Motor neuron (in vitro differentiated cells): ENCODE measurements around the gene ARSG. TPM values are rescaled to one million over a fixed set of nuclear protein-coding genes. Genes with fewer than 3 reads are reported as not detected.

ENCODE experiments used
- ATAC-seq, 8 experiments: fragments of 200-7000 bp; cut with Tn5 transposase; replicated peaks in 6 of 8; 2 replicates each; pipeline ENCODE4 v1.8.0; 2021; ENCODE audit warnings: mild to moderate bottlenecking in 8 of 8, moderate library complexity in 8 of 8
- H3K27ac ChIP-seq, 2 donors: fragments of 250-450 bp; sonication (Bioruptor Pico); 2 replicates each; pipeline ENCODE4 v1.9.0; 2021; ENCODE audit warnings: antibody characterized with exemption in 2 of 2, mild to moderate bottlenecking in 2 of 2, moderate library complexity in 1 of 2
- H3K4me1 ChIP-seq, 2 donors: fragments of 250-450 bp; sonication (Bioruptor Pico); replicated peaks in 1 of 2; 2 replicates each; pipeline ENCODE4 v1.6.1; 2021; ENCODE audit warnings: antibody characterized with exemption in 2 of 2, mild to moderate bottlenecking in 2 of 2, moderate library complexity in 1 of 2
- H3K4me3 ChIP-seq, 5 donors: fragments of 250-450 bp; sonication (Bioruptor Pico); 2 replicates each; pipeline ENCODE4 v1.9.0; 2021; ENCODE audit warnings: antibody characterized with exemption in 5 of 5, mild to moderate bottlenecking in 5 of 5, moderate library complexity in 4 of 5
- WGBS, 10 experiments: fragments of 450-650 bp; shearing (Covaris generic); methylation state at CpG; one replicate each; pipeline ENCODE4 v1.0.0; 2022; 5-methylcytosine and 5-hydroxymethylcytosine counted together
- in situ Hi-C, 9 experiments: fragments of 400-800 bp; cut with MboI; loops; one replicate each; pipeline ENCODE4 v1.15.0; 2021; ENCODE audit warnings: low sequenced_read_pairs in 9 of 9, low pct_unique_long_range_greater_than_20kb in 2 of 9; ENCODE audit not compliant: unreplicated experiment in 9 of 9
- total RNA-seq, 8 experiments: library from RNA; unstranded; fragments of 300-600 nt; gene quantifications; 2 replicates each; pipeline versions ENCODE4 v1.2.3 to v1.2.4, GENCODE V29; 2022

ARSG gene
- total RNA-seq, 8 experiments from 2014 or later: 6.9 to 36.5 (median 12.6) TPM

DNA sequence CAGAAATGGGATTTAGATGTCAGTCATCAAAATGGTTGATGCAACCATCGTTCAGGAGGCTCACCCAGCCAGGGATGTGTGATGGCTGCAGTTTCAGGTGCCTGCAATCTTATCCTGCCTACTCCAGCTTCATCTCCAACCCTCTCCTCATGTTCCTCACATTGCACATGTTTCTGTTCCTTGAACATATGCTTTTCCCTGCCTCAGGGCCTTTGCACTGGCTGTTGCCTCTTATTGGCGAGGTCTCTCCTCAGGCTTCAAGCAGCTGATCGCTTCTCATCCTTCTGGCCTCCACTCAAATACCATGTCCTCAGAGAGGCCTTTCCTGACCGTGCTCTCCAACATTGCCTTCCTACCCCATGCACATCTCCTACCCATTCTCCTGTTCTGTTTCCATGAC lies 24.6 kb downstream of the ARSG start:
- Histone ChIP-seq H3K4me3 (no peak overlapping the region), H3K4me1 (peaks cover 45 to 57% of the 10 kb centered on the region in 2 donors), H3K27ac (no peak overlapping the region)
- no peak for ATAC-seq
- in situ Hi-C loops: no loop called here
- 33 to 100% (median 100%) methylated on average over 1 to 4 of the region's 4 CpGs; no CpG with 5 or more reads in 2 of the 10 experiments for WGBS, 10 experiments

DNA sequence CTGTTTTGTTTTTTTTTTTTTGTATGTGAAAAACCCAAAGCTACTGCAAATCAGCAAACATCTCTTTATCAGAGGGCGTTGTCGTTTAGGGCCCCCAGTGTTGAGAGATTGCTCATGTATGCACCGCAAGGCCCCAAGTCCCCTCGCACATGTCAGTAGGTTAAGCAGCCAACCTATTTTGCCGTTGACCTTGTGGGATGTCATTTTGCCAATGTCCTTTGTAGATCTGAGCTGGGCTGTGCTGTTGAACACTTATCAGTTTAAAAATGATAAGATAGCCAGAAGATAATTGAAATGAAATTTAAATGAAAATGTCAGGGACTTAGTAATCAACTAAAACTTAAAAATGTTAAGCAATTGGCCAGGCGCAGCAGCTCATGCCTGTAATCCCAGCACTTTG lies 26.2 kb downstream of the ARSG start:
- Histone ChIP-seq H3K4me3 (no peak overlapping the region), H3K27ac (no peak overlapping the region), H3K4me1 (peaks cover 51 to 65% of the 10 kb centered on the region in 2 donors)
- ATAC-seq: no peak
- WGBS, 10 experiments: 75 to 100% (median 87%) methylated on average over 1 to 5 of the region's 6 CpGs; no CpG with 5 or more reads in 4 of the 10 experiments
- in situ Hi-C loops: no loop called here

DNA sequence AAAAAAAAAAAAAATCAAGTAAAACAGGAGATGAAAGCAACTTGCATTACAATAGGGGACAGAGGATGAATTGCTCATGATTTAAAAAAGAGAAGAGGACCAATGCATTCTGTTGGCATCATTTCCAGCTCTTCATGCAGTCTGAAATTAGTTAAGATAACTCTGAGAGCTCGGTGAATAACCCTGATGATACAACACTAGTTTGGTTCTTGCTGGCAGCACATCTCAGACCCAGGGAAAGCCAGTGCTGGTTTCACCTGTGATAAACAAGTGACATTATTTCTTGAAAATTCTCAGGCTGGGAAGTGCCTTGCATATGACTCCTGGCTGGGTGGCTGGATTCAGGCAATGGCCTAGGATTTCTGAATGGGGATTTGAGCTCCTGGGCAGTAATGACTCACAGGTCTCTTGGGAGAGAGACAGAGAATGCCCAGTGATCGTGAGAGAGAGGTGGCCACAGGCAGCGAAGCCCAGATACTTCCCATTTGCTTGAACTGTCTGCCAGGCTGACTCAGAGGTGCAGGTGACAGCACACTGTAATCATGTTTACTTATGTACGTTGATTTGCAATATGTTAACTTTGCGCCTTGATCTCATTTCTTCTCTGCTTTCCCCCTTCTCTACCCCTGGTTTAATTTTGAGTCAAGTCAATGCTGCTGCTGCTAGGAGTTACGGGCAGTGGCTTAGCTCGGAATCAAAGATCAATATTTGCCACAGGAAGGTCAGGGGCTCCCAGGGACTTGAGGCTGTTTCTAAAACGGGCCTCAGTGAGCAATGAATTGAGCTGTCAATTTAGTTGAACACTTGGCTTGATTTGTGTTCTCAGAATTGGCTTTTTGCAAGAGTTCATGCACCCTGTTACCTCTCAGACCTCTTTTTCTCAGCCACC lies 27.1 kb downstream of the ARSG start:
- H3K4me3 ChIP-seq: no peak overlapping the region
- in situ Hi-C loops: no loop called here
- 0 to 62% (median 29%) methylated on average over 1 to 5 of the region's 8 CpGs; no CpG with 5 or more reads in 1 of the 10 experiments for WGBS, 10 experiments
- peak; percentile 7 to 94 (median 90) for ATAC-seq
- peaks cover 42 to 56% of the 10 kb centered on the region in 2 donors for H3K4me1 ChIP-seq
- H3K27ac ChIP-seq: peak overlapping the region; percentile 8 to 18

DNA sequence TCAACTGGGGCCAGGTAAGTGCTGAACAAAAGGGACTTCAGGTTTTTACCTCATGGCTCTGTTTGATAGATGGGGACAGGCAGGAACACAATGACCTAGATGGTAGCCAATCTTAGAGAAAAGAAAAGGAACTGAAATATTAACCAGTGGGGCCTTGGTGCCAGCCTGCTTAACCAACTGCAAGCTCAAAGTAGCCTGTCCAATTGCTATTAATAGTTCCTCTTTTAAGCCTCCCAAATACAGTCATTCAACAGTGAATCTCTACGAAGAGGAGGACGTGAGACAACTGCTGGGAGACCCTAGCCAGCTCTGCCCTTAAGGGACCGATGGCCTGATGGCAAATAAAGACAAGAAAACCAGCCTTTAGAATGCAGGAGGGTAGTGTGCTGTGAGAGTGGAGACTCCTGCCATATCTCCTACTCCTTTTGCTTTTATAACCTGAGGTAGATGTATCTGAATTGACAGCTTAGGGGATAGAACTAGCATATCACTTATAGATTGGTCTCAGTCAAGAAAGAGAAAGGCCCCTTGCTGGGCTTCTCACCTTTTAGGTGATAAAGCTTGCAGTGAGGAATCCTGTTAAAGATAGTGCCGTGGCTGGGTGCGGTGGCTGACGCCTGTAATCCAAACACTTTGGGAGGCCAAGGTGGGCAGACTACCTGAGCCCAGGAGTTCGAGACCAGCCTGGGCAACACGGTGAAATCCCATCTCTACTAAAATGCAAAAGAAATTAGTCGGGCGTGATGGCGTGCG lies 28.3 kb downstream of the ARSG start:
- in situ Hi-C loops: no loop called here
- no peak overlapping the region for H3K4me3 ChIP-seq
- H3K27ac ChIP-seq: peak overlapping the region in 1 of 2 donors; percentile 8
- 68 to 100% (median 83%) methylated on average over 1 to 7 of the region's 12 CpGs; no CpG with 5 or more reads in 4 of the 10 experiments for WGBS, 10 experiments
- ATAC-seq: no peak
- H3K4me1 ChIP-seq: peaks cover 41 to 51% of the 10 kb centered on the region in 2 donors

DNA sequence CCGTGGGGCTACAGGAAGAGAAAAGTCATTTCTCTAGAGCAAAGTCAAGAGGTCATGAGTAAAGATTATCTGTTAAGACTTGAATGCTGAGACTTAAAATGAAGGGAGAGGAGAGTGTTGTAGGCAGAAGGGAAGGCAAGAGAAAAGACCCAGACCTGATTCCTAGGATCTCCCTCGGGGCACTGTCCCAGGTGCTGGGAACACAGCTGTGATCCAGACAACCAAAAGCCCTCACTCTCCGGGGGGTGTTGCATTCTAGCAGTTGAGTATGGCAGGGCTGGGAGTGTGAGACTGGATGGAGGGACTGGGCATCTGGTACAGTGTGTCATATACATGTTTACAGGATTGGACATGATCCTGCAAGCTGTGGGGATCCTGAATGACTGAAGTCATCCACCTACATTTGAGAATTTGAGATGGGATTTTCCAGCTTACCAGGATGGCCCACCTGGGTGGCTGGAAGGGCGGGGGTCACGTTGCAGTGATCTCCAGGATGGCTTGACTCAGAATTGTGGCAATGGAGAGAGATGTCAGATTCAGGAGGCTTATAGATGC lies 29.1 kb downstream of the ARSG start:
- in situ Hi-C loops: no loop called here
- WGBS, 10 experiments: 0 to 80% (median 67%) methylated on average over 1 to 5 of the region's 5 CpGs; no CpG with 5 or more reads in 5 of the 10 experiments
- H3K4me1 ChIP-seq: peaks cover 41 to 47% of the 10 kb centered on the region in 2 donors
- H3K27ac ChIP-seq: peak overlapping the region in 1 of 2 donors; percentile 22
- ATAC-seq: no peak
- no peak overlapping the region for H3K4me3 ChIP-seq

DNA sequence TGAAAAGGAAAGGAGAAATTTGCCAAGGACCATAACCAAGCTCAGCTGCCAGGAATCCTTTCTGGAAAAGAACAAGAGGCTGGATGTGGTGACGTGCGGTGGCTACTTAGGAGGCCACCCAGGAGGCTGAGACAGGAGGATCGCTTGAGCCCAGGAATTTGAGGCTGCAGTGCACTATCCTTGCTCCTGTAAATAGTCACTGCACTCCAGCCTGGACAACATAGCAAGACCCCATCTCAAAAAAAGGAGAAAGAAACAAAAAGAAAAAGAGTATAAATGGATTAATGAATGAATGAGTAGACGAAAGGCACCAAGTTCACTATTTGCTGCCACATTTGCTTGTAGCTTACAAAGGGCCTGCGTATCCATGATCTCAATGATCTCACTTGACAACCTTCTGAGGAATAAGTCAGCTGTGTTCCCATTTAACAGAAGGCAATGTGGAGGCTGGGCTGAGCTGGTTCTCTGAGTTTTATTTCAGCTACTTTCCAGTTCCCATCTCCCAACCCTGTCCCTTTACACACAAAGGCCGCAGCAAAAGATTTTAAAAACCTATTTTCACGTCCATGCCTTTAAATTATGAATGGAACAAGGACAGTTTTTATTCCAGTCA lies 29.8 kb downstream of the ARSG start:
- peaks cover 41 to 47% of the 10 kb centered on the region in 2 donors for H3K4me1 ChIP-seq
- 72 to 100% (median 92%) methylated on average over 1 to 7 of the region's 7 CpGs for WGBS, 10 experiments
- no peak overlapping the region for H3K4me3 ChIP-seq
- no peak overlapping the region for H3K27ac ChIP-seq
- in situ Hi-C loops: no loop called here
- ATAC-seq: no peak

DNA sequence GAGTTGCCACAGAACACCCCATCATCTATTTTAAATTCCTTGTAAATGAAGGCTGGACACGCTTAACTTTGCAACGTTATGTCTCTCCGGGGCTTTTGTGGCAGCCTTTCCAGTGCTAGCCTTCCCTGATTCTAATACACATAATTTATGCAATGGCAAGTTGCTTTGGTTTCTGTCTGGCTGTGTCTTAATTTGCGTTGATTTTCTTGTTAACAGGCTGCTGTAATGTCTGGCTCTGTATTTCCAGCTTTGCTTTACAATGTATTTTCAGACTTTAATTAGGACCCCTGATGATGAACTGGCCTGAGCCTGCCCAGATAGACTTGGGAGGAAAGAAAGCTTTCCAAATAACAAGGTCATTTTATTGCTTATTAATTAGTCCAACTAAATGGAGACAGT lies 30.3 kb downstream of the ARSG start:
- Histone ChIP-seq H3K4me3 (no peak overlapping the region), H3K4me1 (peaks cover 41 to 47% of the 10 kb centered on the region in 2 donors), H3K27ac (no peak overlapping the region)
- ATAC-seq: peak in 5 of 8 experiments; percentile 3 to 91 (median 84)
- 0 to 77% (median 40%) methylated on average over 1 to 4 of the region's 4 CpGs; no CpG with 5 or more reads in 1 of the 10 experiments for WGBS, 10 experiments
- in situ Hi-C loops: no loop called here

DNA sequence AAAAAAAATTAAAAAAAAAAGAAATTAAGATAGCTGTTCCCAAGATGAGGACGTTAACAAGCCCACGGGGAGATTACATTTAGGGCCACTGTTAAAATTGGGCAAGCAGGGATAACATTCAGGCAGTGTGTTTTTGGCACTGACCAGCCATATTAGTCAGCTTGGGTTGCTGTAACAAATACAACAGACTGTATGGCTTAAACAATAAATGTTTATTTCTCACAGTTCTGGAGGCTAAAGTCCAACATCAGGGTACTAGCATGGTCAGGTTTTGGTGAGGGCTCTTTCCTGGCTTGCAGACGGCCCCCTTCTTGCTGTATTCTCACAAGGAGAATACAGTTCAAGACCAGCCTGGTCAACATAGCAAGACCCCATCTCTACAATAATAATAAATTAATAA lies 31.3 kb downstream of the ARSG start:
- no peak for ATAC-seq
- Histone ChIP-seq H3K27ac (no peak overlapping the region), H3K4me3 (no peak overlapping the region), H3K4me1 (peaks cover 35 to 42% of the 10 kb centered on the region in 2 donors)
- in situ Hi-C loops: no loop called here
- WGBS, 10 experiments: 35 to 87% (median 71%) methylated on average over 2 to 3 of the region's 3 CpGs; no CpG with 5 or more reads in 2 of the 10 experiments

DNA sequence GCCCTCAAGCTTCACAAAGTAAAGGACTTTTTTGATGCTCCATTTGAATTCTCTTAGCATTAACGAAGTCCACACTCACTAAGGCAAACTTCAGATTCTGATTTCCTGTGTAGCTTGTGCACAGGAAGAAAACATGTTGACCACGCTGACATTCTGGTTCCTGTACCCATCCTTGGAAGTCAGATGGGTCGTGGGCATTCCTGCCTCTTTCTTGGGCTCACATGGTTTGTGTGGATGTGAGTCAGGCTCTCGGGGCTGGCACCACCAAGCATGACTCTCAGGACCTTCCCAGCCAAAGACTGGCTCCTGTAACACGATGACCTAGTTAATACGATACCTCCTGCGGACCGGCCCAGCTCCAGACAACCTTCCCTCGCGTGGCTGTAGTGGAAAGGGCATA lies 32.8 kb downstream of the ARSG start:
- H3K27ac ChIP-seq: no peak overlapping the region
- peaks cover 20 to 27% of the 10 kb centered on the region in 2 donors for H3K4me1 ChIP-seq
- H3K4me3 ChIP-seq: no peak overlapping the region
- in situ Hi-C loops: no loop called here
- ATAC-seq: no peak
- 60 to 99% (median 77%) methylated on average over 3 to 9 of the region's 10 CpGs; no CpG with 5 or more reads in 2 of the 10 experiments for WGBS, 10 experiments

DNA sequence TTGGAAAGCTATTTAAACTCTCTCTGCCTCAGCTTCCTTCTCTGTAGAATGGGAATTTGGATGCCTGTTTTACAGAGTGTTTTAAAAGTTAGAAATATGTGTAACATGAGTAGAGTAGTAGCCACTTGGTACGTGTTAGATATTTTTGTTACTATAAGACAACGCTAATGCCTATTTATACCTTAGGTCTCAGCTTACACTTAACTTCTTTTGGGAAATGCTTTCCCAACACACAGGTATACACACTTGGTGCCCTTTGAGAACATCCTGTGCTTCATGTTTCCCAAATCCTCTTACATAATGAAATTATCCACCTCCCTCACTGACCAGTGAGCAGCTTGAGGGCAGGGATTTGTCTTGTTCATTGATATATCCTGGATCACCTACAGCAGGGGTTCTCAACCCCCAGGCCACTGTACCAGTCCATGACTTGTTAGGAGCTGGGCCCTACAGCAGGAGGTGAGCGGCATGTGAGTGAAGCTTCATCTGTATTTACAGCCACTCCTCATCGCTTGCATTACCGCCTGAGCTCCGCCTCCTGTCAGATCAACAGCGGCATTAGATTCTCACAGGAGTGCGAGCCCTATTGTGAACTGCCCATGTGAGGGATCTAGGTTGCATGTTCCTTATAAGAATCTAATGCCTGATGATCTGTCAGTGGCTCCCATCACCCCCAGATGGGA lies 33.5 kb downstream of the ARSG start:
- whole genome bisulfite sequencing, 10 experiments: 91 to 100% (median 95%) methylated on average over 1 to 7 of the region's 8 CpGs; no CpG with 5 or more reads in 1 of the 10 experiments
- in situ Hi-C loops: no loop called here
- Histone ChIP-seq H3K4me1 (peaks cover 13 to 20% of the 10 kb centered on the region in 2 donors), H3K27ac (no peak overlapping the region), H3K4me3 (no peak overlapping the region)
- no peak for ATAC-seq

DNA sequence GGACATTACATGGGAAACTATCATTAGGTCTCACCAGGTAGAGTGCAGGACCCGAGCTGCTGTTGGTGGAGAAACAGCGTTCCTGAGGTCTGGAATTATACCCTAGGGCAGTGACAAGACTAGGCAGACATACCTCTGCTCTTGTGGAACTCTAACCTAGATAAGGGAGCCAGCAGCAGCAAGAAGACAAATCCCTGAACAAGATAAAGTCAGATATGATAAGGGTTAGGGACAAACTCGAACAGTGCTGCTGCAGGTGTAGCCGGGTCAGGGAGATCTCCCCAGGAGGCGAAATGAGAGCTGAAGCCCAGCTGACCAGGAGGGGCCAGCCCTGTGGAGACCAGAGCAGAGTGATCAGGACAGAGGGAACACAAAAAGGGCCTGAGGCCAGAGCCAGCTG lies 34.7 kb downstream of the ARSG start:
- ATAC-seq: no peak
- 68 to 100% (median 92%) methylated on average over 1 to 4 of the region's 5 CpGs; no CpG with 5 or more reads in 3 of the 10 experiments for WGBS, 10 experiments
- H3K4me1 ChIP-seq: peaks cover 10 to 12% of the 10 kb centered on the region in 2 donors
- H3K4me3 ChIP-seq: no peak overlapping the region
- in situ Hi-C loops: no loop called here
- no peak overlapping the region for H3K27ac ChIP-seq

DNA sequence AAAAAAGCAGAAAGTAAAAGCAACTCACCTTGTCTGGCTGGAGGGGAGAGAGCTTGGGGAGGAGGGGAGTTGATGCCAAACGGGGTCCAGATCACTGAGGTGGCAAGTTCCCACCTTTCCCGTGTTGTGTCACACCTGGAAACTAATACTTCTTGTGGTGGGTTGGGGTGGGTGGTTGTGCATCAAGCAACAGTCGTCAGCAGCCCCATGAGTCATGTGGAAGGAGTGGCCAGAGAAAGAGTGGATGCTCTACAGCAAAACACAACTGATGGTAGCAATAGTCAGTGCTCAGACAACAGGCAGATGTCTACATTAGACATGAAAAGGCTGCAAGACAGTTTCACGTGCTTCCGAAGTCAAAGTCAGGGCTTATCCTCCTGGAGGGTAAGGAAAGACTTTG lies 35.4 kb downstream of the ARSG start:
- in situ Hi-C loops: no loop called here

More for the DNA sequence above, 35.4 kb downstream of the ARSG start:
- no peak overlapping the region for H3K4me3 ChIP-seq
- peak in 2 of 8 experiments; percentile 67 to 72 for ATAC-seq
- H3K4me1 ChIP-seq: peaks cover 5 to 6% of the 10 kb centered on the region in 2 donors
- no peak overlapping the region for H3K27ac ChIP-seq
- WGBS, 10 experiments: 20 to 96% (median 69%) methylated on average over 2 to 4 of the region's 5 CpGs; no CpG with 5 or more reads in 7 of the 10 experiments
